ENCODE measurements around the gene PIP5K1B.

DNA sequence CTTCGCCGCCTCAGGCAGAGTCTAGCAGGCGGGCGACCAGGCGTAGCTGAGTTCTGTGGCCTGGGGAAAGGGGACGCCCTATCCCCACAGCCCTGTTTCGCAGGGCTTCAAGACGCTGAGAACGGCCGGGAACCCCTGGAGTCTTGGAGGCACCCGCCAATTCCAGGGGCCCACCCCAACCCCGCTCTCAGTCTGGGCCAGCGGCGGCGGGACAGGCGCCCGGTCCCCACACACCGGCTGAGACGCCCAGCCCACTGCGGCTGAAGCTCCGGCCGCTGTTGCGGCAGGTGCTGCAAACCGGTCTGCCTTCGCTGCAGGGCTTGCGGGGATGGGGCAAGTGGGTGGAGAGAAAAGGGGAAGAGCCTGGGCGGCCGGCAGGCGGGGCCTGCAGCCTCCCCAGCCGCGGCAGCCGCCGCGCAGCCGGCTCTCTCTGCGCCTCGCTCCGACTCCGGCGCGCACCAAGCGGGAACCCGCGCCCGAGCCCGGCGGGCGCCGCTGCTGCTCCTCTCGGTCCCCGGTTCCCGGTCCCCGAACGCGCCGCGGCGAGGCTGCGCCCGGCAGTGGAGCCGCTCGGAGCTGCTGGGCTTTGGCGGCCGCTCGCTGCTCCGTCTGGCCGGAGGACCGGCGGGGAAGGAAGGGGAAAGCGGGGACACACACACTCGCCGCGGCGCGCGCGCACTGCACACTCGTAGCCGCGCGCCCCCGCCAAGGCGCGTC is at the start of gene PIP5K1B:
- TF ChIP-seq POLR2A (IDR thresholded peaks at IDR 0.05): peak in 1 of 2 donors; percentile 66
- TF ChIP-seq CTCF (IDR thresholded peaks at IDR 0.05): peak in 2 of 4 experiments; percentile 8 to 20

Data from uterus (tissue), 2 donors.